Panc1 (cell line): ENCODE measurements around the gene PANK4. TPM values are rescaled to one million over a fixed set of nuclear protein-coding genes. Genes with fewer than 3 reads are reported as not detected.
A peak's percentile ranks its signal among the peaks of the same experiment; 100 is the strongest.

ENCODE experiments used
- ATAC-seq: fragments of 200-7000 bp; cut with Tn5 transposase; 2 replicates; pipeline ENCODE4 v1.9.1; 2020; ENCODE audit warnings: mild to moderate bottlenecking, moderate library complexity
- BruUV-seq: library from RNA; stranded (reverse); fragments of 400-500 nt; replicated peaks from 2 replicates; lab custom pipeline; 2021; lab: Mats Ljungman, UMichigan
- CTCF ChIA-PET: fragments of 300-600 bp; sonication (Branson Sonifier 250); formaldehyde crosslinking; loops from one replicate; lab custom pipeline; 2022; ENCODE audit warnings: antibody characterized with exemption; lab: Charles Lee
- POLR2A ChIA-PET: fragments of 300-600 bp; sonication (Branson Sonifier 250); formaldehyde crosslinking; loops from one replicate; lab custom pipeline; 2022; ENCODE audit warnings: antibody characterized with exemption; lab: Charles Lee
- DNase-seq: peaks from one replicate; pipeline ENCODE4 v3.0.0-alpha.2; 2010; ENCODE audit warnings: low read depth, low spot score
- H3K27ac ChIP-seq: 2 replicates; pipeline ENCODE4 v1.5.1; 2011; ENCODE audit warnings: mild to moderate bottlenecking, low read length, inconsistent platforms
- H3K27me3 ChIP-seq: fragments of 200-500 bp; sonication (Bioruptor generic); 2 replicates; pipeline ENCODE4 v1.6.0; 2014; ENCODE audit warnings: low read length, inconsistent platforms; ENCODE audit not compliant: control insufficient read depth, insufficient read depth
- H3K36me3 ChIP-seq: fragments of 200-500 bp; sonication (Bioruptor generic); 2 replicates; pipeline ENCODE4 v1.5.1; 2014; ENCODE audit warnings: inconsistent platforms, mild to moderate bottlenecking, low read length, moderate library complexity; ENCODE audit not compliant: control insufficient read depth, insufficient read depth
- H3K4me1 ChIP-seq: 2 replicates; pipeline ENCODE4 v1.5.1; 2011; ENCODE audit warnings: inconsistent platforms, mild to moderate bottlenecking, low read length, moderate library complexity; ENCODE audit not compliant: control insufficient read depth, insufficient read depth
- H3K4me3 ChIP-seq, 2 experiments: 2 replicates each; pipeline ENCODE4 v1.5.1; 2011 to 2012; ENCODE audit warnings: low read depth in 2 of 2, low read length in 2 of 2, mild to moderate bottlenecking in 2 of 2, inconsistent platforms in 1 of 2, moderate library complexity in 1 of 2
- H3K9me3 ChIP-seq: fragments of 200-500 bp; sonication (Bioruptor generic); 2 replicates; pipeline ENCODE4 v1.5.1; 2014; ENCODE audit warnings: low read depth, mild to moderate bottlenecking, inconsistent platforms, low read length, moderate library complexity; ENCODE audit not compliant: control insufficient read depth, insufficient read depth
- CTCF ChIP-seq: fragments of 450-650 bp; IDR thresholded peaks from 2 replicates; pipeline ENCODE4 v1.5.1; 2017; ENCODE audit warnings: mild to moderate bottlenecking
- POLR2AphosphoS5 ChIP-seq: IDR thresholded peaks from 2 replicates; pipeline ENCODE4 v1.6.1; 2012; ENCODE audit warnings: mild to moderate bottlenecking, low read depth, low read length, moderate library complexity
- SIN3A ChIP-seq: IDR thresholded peaks from 2 replicates; pipeline ENCODE4 v1.6.1; 2012; ENCODE audit warnings: low read depth, mild to moderate bottlenecking, low read length, moderate library complexity, borderline replicate concordance; ENCODE audit not compliant: insufficient read depth
- TCF7L2 ChIP-seq: IDR thresholded peaks from 2 replicates; pipeline ENCODE4 v1.6.1; 2011; ENCODE audit warnings: mild to moderate bottlenecking, low read depth, low read length, inconsistent platforms
- in situ Hi-C: cut with HindIII; loops from 2 replicates; pipeline ENCODE4 v1.10.0; 2016; ENCODE audit warnings: low sequenced_read_pairs, low pct_unique_long_range_greater_than_20kb
- intact Hi-C: fragments of 100-400 bp; cut with micrococcal nuclease; formaldehyde crosslinking; loops from one replicate; pipeline ENCODE4 v1.10.0; 2022; ENCODE audit not compliant: unreplicated experiment
- total RNA-seq: library from RNA; stranded (reverse); gene quantifications from one replicate; pipeline ENCODE4 v1.2.1, GENCODE V29; 2021; ENCODE audit not compliant: unreplicated experiment
- TF ChIP-seq, protein P1 (sequence below), 2 experiments: IDR thresholded peaks; 2 replicates each; pipeline ENCODE4 v1.6.1; 2011 to 2012; ENCODE audit warnings: low read depth in 2 of 2, control low read depth in 1 of 2, low read length in 1 of 2, mild to moderate bottlenecking in 1 of 2, moderate library complexity in 1 of 2; ENCODE audit not compliant: insufficient read depth in 1 of 2

PANK4 gene
- total RNA-seq, 1 experiment from 2014 or later, result 35.9 TPM

DNA sequence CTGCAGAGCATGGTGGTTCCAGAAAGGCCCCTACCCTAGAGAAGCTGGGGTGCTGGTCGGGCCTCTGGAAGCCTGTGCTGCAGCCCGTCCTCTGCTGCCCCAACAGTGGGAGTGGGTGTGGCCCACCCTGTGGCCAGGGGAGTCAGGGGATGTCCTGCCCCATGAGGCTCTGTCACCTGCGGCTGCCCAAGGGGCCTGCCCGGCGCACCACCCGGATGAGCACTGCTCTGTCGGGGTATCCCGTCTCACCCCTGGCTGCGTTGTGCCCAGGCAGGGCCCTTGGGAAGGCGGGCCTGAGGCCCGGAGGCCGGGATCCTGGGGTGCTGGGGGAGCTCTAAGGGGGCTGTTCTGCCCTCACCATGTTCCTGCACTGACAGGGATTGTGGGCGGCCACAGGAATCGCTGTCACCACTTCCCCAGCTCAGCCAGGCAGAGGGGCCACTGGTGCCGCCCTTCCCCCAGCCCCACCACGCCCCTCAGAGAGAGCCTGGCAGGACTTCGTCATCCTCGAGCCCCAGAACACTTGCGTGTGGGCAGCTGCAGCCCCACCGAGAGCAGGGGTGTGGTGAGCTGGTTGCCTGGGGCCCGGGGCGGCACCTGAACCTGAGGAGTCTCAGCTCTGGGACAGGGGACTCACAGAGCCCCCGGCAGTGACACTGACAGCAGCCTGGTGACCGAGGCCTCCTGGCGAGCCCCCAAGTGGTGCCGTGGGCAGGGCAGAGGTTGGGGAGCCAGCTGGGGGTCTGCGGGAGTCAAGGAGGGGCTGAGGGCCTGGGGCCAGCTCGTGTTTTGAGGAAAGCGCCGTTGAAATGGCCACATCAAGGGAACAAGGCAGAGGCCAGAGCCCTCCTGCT is 20.2 kb downstream of the PANK4 start:
- peak overlapping the region; percentile 53 for H3K27ac ChIP-seq
- TF ChIP-seq SIN3A (0 out of 2 replicates have a peak, but pooled peaks have one; percentile 75), POLR2AphosphoS5 (no peak), TCF7L2 (no peak)
- DNase-seq (no peak), ATAC-seq (peak; percentile 11)
- H3K9me3 ChIP-seq, result no peaks in the 10 kb centered on the region
- ChIA-PET CTCF (interaction anchor here (0.5 kb wide), 1 partner anchor 307 kb away, joined by 6 read pairs; no protein-coding TSS in a partner anchor), POLR2A (interaction anchor here (0.6 to 0.7 kb wide), 2 partner anchors 20 to 930 kb away, joined by 3 read pairs; partner anchors contain the start of gene PANK4)
- BruUV-seq, result no TSS peak
- H3K36me3 ChIP-seq, result no peaks in the 10 kb centered on the region; the same call in 1 of the 2 replicates
- intact Hi-C loops, result no loop called here
- H3K4me1 ChIP-seq, result peaks cover 25% of the 10 kb centered on the region
- H3K27me3 ChIP-seq, result no peaks in the 10 kb centered on the region
- H3K4me3 ChIP-seq, result no peak overlapping the region
- in situ Hi-C loops, result no loop called here

- no TSS peak for BruUV-seq
These were observed 20.9 kb downstream of the PANK4 start for GRCh38 chr1:2505461-2505994.

DNA sequence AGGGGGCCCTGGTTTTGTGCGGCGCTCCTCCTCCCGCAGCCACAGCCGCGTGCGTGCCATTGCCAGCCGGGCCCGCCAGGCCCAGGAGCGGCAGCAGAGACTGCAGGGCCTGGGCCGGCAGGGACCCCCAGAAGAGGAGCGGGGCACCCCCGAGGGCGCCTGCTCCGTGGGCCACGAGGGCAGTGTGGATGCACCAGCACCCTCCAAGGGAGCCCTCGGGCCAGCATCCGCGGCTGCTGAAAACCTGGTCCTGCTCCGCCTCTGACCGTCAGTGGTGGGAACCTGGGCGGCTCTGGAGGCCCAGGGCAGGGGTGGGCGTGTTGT is 21.5 kb downstream of the PANK4 start:
- in situ Hi-C loops, result no loop called here
- H3K9me3 ChIP-seq, result no peaks in the 10 kb centered on the region
- no peak overlapping the region for H3K27ac ChIP-seq
- intact Hi-C loops, result no loop called here
- no peak overlapping the region for H3K4me3 ChIP-seq
- no peaks in the 10 kb centered on the region; the same call in 1 of the 2 replicates for H3K36me3 ChIP-seq
- DNase-seq (no peak), ATAC-seq (no peak)
- BruUV-seq, result no TSS peak
- H3K4me1 ChIP-seq, result peaks cover 30% of the 10 kb centered on the region
- ChIA-PET POLR2A (no interaction called here), CTCF (no interaction called here)
- TF ChIP-seq, protein P1, sequence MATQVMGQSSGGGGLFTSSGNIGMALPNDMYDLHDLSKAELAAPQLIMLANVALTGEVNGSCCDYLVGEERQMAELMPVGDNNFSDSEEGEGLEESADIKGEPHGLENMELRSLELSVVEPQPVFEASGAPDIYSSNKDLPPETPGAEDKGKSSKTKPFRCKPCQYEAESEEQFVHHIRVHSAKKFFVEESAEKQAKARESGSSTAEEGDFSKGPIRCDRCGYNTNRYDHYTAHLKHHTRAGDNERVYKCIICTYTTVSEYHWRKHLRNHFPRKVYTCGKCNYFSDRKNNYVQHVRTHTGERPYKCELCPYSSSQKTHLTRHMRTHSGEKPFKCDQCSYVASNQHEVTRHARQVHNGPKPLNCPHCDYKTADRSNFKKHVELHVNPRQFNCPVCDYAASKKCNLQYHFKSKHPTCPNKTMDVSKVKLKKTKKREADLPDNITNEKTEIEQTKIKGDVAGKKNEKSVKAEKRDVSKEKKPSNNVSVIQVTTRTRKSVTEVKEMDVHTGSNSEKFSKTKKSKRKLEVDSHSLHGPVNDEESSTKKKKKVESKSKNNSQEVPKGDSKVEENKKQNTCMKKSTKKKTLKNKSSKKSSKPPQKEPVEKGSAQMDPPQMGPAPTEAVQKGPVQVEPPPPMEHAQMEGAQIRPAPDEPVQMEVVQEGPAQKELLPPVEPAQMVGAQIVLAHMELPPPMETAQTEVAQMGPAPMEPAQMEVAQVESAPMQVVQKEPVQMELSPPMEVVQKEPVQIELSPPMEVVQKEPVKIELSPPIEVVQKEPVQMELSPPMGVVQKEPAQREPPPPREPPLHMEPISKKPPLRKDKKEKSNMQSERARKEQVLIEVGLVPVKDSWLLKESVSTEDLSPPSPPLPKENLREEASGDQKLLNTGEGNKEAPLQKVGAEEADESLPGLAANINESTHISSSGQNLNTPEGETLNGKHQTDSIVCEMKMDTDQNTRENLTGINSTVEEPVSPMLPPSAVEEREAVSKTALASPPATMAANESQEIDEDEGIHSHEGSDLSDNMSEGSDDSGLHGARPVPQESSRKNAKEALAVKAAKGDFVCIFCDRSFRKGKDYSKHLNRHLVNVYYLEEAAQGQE (IDR thresholded peaks at IDR 0.05; ENCODE audit: insufficient read depth in 1 of 2, low read depth in 2 of 2, low read length in 1 of 2), result no peak
- no peak for TF ChIP-seq TCF7L2
- TF ChIP-seq SIN3A, result no peak
- TF ChIP-seq CTCF, result no peak
- no peak for TF ChIP-seq POLR2AphosphoS5
- no peaks in the 10 kb centered on the region for H3K27me3 ChIP-seq

More at GRCh38 chr1:2505461-2505994, 20.9 kb downstream of the PANK4 start:
- ChIA-PET CTCF (no interaction called here), POLR2A (no interaction called here)
- Histone ChIP-seq H3K27me3 (no peaks in the 10 kb centered on the region), H3K27ac (0 out of 2 replicates have a peak overlapping the region, but pooled peaks have one; percentile 53), H3K4me1 (peaks cover 25% of the 10 kb centered on the region), H3K36me3 (no peaks in the 10 kb centered on the region; the same call in 1 of the 2 replicates), H3K9me3 (no peaks in the 10 kb centered on the region), H3K4me3 (no peak overlapping the region)
- intact Hi-C loops, result no loop called here
- DNase-seq (no peak), ATAC-seq (peak; percentile 17; the same call in 1 of the 2 replicates)
- in situ Hi-C loops, result no loop called here
- no peak for TF ChIP-seq SIN3A
- TF ChIP-seq, protein P1 (IDR thresholded peaks at IDR 0.05; ENCODE audit: insufficient read depth in 1 of 2, low read depth in 2 of 2, low read length in 1 of 2), result 0 out of 4 replicates have a peak, but pooled peaks of 1 of the 2 experiments have one; percentile 24
